Mononuclear cell (primary cell): ENCODE measurements around the gene IGF1. TPM values are rescaled to one million over a fixed set of nuclear protein-coding genes. Genes with fewer than 3 reads are reported as not detected.

ENCODE experiments used
- H3K27me3 ChIP-seq: 2 replicates; pipeline ENCODE4 v1.6.0; 2011; ENCODE audit warnings: low read length, control low read depth; ENCODE audit not compliant: insufficient read depth
- H3K4me1 ChIP-seq: 2 replicates; pipeline ENCODE4 v1.5.1; 2011; ENCODE audit warnings: mild to moderate bottlenecking, low read length, control low read depth; ENCODE audit not compliant: insufficient read depth
- H3K4me3 ChIP-seq: 2 replicates; pipeline ENCODE4 v1.5.1; 2011; ENCODE audit warnings: mild to moderate bottlenecking, low read length, moderate library complexity
- H3K9me3 ChIP-seq: 2 replicates; pipeline ENCODE4 v1.5.1; 2011; ENCODE audit warnings: low read depth, mild to moderate bottlenecking, control low read depth, low read length
- total RNA-seq: library from RNA; depleted of rRNA; stranded (reverse); fragments of >200 nt; gene quantifications from one replicate; pipeline ENCODE4 v1.2.3, GENCODE V29; 2012

The IGF1 gene
- total RNA-seq = not detected

DNA sequence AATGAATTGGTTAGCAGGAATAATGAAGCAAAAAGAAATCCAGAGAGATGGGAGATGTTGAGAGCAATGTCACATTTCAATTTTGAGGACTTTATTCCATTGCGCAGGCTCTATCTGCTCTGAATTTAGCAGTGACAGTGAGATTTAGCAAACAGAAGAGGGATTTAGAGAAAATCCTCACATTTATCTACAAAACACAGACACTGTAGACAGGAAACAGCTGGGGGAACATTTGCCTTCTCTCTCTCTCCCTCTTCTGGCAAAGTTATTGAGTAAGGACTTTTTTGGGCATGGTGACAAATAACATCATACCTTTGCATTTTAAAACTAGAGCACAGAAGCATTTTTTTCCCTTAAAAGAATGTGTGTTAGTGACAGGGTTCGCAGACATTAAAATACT is at the start of gene IGF1:
Gene IGF1 (minus strand): TSS at position 158 of the 400 bp plus-strand sequence. CDS start 182 bp downstream, outside the sequence.
- Histone ChIP-seq H3K4me1 (peaks cover 26% of the 10 kb centered on the region), H3K27me3 (peaks cover 6% of the 10 kb centered on the region), H3K4me3 (no peak within 1 kb of the TSS), H3K9me3 (no peaks in the 10 kb centered on the region)

DNA sequence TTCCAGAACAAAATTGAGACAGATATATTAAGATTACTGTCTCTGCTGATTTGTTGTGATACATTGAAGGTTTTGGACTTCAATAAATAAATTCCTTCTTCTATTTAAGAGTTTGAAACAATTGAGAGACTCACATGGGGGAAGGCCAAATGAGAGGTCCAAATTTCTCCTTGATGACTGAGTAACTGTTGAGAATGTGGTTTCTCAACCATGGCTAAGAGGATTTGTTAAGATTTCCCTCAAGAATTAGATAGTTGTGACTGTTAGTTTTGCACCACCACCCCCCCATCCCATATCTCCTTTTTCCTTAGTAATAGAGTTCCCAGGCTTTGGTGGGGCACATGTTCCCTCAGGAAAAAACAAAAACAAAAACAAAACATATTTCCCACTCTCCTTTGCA is 47.7 kb upstream of the IGF1 start:
- Histone ChIP-seq H3K27me3 (peaks cover 2% of the 10 kb centered on the region), H3K4me1 (no peaks in the 10 kb centered on the region), H3K4me3 (no peak overlapping the region), H3K9me3 (no peaks in the 10 kb centered on the region)

DNA sequence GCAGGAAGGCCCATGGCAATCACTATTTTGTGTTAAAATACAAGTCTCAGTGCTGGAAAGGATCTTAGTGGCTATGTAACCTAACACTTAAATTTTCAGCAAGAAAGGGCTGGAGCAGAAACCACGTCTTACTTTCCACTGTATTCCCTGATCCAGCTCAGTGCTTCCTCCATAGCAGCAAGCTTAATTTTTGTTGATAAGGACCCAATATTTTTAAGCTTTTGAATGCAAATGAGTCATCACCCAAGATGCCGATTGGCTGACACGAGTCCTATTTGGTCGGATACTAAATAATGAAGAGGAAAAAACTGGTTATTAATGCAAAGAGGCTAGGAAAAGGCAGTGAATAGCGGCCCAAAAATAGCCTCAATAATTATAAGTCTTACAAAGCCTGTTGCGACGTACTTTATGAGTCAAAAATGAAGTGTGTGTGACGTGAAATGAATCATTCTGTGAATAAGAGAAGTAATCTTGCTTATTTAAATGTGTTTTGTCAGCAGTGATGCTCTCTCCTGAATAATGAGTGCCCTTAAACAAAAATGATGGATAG is 46.9 kb upstream of the IGF1 start:
- H3K9me3 ChIP-seq = no peaks in the 10 kb centered on the region
- H3K4me1 ChIP-seq = no peaks in the 10 kb centered on the region
- H3K4me3 ChIP-seq = no peak overlapping the region
- H3K27me3 ChIP-seq = peaks cover 2% of the 10 kb centered on the region

- peaks cover 2% of the 10 kb centered on the region for H3K27me3 ChIP-seq
- no peaks in the 10 kb centered on the region for H3K4me1 ChIP-seq
- H3K9me3 ChIP-seq = no peaks in the 10 kb centered on the region
- H3K4me3 ChIP-seq = no peak overlapping the region
Observed at GRCh38 chr12:102526656-102527055, 46.3 kb upstream of the IGF1 start.

- H3K27me3 ChIP-seq = no peaks in the 10 kb centered on the region
Observed at GRCh38 chr12:102522768-102523167, 42.4 kb upstream of the IGF1 start.

DNA sequence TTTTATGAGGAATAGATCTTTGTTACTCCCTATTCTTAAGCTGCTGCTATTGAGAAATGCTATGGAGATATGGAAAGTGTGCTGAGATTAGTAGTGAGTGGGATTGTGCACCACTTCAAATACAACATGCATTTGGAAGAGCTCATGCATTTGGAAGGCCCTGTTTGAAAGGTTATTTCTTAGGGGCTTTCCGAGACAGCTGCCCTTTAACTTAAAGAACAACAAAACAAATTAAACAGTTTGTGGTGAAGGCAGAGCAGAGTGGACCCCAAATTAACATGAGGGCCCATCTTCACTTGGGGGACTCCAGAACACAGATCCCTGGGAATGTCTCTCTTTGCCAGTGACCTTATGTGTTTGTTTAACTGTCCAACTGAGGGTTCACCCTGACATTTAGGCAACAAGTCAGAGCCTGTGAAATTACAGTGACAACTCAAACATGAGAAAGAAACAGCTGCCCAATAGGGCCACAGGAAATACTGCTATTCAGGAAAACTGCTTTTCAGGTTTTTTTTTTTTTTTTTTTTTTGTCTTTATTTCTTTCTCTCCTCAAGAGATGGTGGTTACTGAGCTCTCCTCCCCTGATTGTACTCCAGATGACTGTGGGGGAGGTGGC is 41.4 kb upstream of the IGF1 start:
- Histone ChIP-seq H3K4me1 (no peaks in the 10 kb centered on the region), H3K27me3 (no peaks in the 10 kb centered on the region), H3K4me3 (no peak overlapping the region), H3K9me3 (no peaks in the 10 kb centered on the region)

More at GRCh38 chr12:102522768-102523167, 42.4 kb upstream of the IGF1 start:
- no peak overlapping the region for H3K4me3 ChIP-seq
- no peaks in the 10 kb centered on the region for H3K9me3 ChIP-seq
- no peaks in the 10 kb centered on the region for H3K4me1 ChIP-seq

DNA sequence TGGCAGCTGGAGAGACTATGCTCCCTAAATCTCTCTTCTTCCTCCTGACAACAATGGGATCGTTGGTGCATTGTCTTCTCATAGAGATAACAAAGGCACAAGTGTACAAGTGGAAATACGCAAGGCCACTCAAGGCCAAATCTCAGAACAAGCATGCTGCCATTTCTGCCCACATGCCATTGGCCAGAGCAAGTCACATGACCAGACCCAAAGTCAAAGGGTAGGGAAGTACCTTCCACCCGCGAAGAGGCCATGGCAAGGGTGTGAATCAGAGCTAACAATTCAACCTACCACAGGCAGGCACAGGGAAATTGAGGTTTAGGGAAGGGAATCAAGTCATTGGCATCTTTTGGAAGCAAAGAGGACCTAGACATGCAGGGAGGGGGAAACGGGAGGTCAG is 38.5 kb upstream of the IGF1 start:
- Histone ChIP-seq H3K9me3 (no peaks in the 10 kb centered on the region), H3K27me3 (no peaks in the 10 kb centered on the region), H3K4me3 (no peak overlapping the region), H3K4me1 (no peaks in the 10 kb centered on the region)

- no peak overlapping the region for H3K4me3 ChIP-seq
- peaks cover 8% of the 10 kb centered on the region for H3K4me1 ChIP-seq
- H3K27me3 ChIP-seq = no peaks in the 10 kb centered on the region
- no peaks in the 10 kb centered on the region for H3K9me3 ChIP-seq
Observed at GRCh38 chr12:102514696-102515095, 34.3 kb upstream of the IGF1 start.

DNA sequence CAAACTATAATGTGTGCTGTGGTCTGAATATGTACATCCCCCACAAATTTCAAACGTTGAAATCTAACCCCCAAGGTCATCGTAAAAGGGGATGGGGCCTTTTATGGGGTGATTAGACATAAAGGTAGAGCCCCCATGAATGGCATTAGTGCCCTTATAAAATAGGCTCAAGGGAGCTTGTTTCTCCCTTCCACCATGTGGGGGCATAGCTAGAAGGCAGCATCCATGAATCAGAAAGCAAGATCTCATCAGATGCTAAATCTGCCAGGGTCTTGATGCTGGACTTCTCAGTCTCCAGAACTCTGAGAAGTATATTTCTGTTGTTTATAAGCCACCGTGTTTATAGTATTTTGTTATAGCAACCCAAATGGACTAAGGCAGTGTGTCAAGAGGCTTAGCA is 33.4 kb upstream of the IGF1 start:
- Histone ChIP-seq H3K27me3 (no peaks in the 10 kb centered on the region), H3K4me3 (no peak overlapping the region), H3K4me1 (peaks cover 8% of the 10 kb centered on the region), H3K9me3 (no peaks in the 10 kb centered on the region)

DNA sequence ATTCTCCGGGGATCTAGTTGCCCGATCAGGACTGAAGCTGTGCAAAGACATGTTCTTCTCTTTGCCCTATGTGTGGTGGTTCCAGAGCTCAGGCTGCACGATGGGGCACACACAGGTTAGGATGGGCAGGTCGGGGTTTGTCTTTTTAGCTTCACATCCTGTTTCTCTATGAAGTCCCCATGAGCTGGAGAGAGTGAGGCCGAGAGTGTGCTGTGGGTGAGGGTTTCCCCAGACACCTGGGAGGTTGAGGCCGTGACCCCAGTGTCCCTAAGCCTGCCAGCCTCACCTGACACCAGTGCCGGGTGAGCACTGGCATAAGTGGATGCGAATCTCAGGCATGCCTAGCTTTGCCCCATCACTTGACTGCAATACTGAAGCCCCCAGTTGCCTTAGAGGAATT is 32.9 kb upstream of the IGF1 start:
- Histone ChIP-seq H3K9me3 (no peaks in the 10 kb centered on the region), H3K4me1 (peaks cover 8% of the 10 kb centered on the region), H3K4me3 (no peak overlapping the region), H3K27me3 (no peaks in the 10 kb centered on the region)

GRCh38 chr12:102512523-102512922 is 32.2 kb upstream of the IGF1 start:
- H3K27me3 ChIP-seq = no peaks in the 10 kb centered on the region
- H3K9me3 ChIP-seq = no peaks in the 10 kb centered on the region
- H3K4me3 ChIP-seq = no peak overlapping the region
- H3K4me1 ChIP-seq = peaks cover 8% of the 10 kb centered on the region

DNA sequence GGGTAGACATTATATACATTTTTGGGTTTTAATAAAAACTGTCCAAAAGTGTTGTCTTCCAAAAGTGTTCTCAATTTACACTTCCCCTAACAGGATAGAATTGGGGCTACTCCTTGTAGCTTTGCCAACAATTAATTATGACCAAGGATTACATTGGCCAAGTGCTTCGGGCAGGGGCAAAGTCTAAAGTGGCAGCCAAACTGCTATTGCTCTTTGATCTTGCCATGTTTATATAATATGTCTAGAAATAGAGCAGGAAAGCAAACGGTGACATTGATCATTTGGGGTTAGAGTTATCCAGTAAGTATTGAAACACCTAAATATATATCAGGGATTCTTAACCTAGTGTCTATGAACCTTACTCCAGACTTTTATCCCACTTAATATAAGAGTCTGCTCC is 31.2 kb upstream of the IGF1 start:
- Histone ChIP-seq H3K4me1 (peaks cover 8% of the 10 kb centered on the region), H3K4me3 (no peak overlapping the region), H3K27me3 (no peaks in the 10 kb centered on the region), H3K9me3 (no peaks in the 10 kb centered on the region)

DNA sequence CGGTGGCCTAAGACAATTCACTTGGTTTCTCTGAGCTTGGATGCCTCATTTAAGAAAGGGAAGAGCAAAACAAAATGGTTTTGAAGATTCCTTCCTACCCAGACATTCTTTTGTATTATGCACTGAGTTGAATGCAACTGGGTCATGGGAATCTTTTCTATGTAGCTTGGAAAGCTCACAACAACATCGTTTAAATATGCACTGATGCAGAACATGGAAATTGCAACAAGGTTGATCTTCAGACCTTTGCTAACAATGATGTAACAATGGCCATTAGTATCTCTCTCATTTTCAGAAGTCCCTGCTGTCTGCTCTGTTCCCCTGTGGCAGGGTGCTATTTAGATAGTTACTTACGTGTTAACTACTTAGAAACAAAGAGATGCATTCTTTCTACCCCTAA is 30.1 kb upstream of the IGF1 start:
- H3K4me1 ChIP-seq = peaks cover 8% of the 10 kb centered on the region
- no peak overlapping the region for H3K4me3 ChIP-seq
- H3K9me3 ChIP-seq = no peaks in the 10 kb centered on the region
- H3K27me3 ChIP-seq = no peaks in the 10 kb centered on the region

- peaks cover 8% of the 10 kb centered on the region for H3K4me1 ChIP-seq
- H3K27me3 ChIP-seq = no peaks in the 10 kb centered on the region
- no peaks in the 10 kb centered on the region for H3K9me3 ChIP-seq
- H3K4me3 ChIP-seq = no peak overlapping the region
Observed at GRCh38 chr12:102510031-102510430, 29.7 kb upstream of the IGF1 start.

- no peak overlapping the region for H3K4me3 ChIP-seq
- H3K9me3 ChIP-seq = no peaks in the 10 kb centered on the region
- no peaks in the 10 kb centered on the region for H3K27me3 ChIP-seq
- peaks cover 16% of the 10 kb centered on the region for H3K4me1 ChIP-seq
Observed at GRCh38 chr12:102509123-102509626, 28.8 kb upstream of the IGF1 start.

DNA sequence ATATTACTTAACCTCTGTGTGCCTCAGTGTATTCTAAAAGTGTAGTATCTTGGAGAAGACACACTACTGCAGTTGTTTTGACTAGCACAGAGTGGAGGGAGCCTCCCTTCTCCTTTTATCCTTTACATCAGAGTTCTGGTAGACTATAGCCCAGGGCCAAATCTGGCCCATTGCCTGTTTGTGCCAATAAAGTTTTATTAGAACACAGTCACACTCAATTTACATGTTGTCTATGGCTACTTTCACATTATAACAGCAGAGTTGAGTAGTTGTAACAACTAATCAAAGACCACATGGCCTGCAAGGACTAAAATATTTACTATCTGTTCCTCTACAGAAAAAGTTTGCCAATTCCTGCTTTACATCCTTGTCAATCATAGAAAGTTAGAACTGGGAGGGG is 27.7 kb upstream of the IGF1 start:
- Histone ChIP-seq H3K4me3 (no peak overlapping the region), H3K9me3 (no peaks in the 10 kb centered on the region), H3K27me3 (no peaks in the 10 kb centered on the region), H3K4me1 (peaks cover 28% of the 10 kb centered on the region)
